DND-41 (cell line): ENCODE results near the gene CELF6.

Experiments
- ATAC-seq: fragments of 200-7000 bp; cut with Tn5 transposase; 3 replicates; pipeline ENCODE4 v1.9.1; 2021; ENCODE audit warnings: low read depth; ENCODE audit not compliant: insufficient read depth
- DNase-seq: peaks from one replicate; pipeline ENCODE4 v3.0.0-alpha.2; 2020
- H2AFZ ChIP-seq: 2 replicates; pipeline ENCODE4 v1.6.0; 2012; ENCODE audit warnings: low read depth, low read length
- H3K27ac ChIP-seq: 2 replicates; pipeline ENCODE4 v1.5.1; 2012; ENCODE audit warnings: low read length, inconsistent platforms
- H3K27me3 ChIP-seq: fragments of 200-600 bp; sonication (generic); 2 replicates; pipeline ENCODE4 v1.6.0; 2012; ENCODE audit warnings: low read length, mild to moderate bottlenecking, inconsistent platforms; ENCODE audit not compliant: insufficient read depth, poor library complexity
- H3K36me3 ChIP-seq: 2 replicates; pipeline ENCODE4 v1.5.1; 2012; ENCODE audit warnings: low read length, inconsistent platforms; ENCODE audit not compliant: insufficient read depth
- H3K4me1 ChIP-seq: 2 replicates; pipeline ENCODE4 v1.5.1; 2012; ENCODE audit warnings: mild to moderate bottlenecking, low read length; ENCODE audit not compliant: insufficient read depth
- H3K4me2 ChIP-seq: 2 replicates; pipeline ENCODE4 v1.6.0; 2012; ENCODE audit warnings: mild to moderate bottlenecking, moderate library complexity, low read length, inconsistent platforms; ENCODE audit not compliant: insufficient read depth
- H3K4me3 ChIP-seq, 2 experiments: fragments of 200-600 bp in 1 of 2; shearing (Covaris generic) in 1 of 2; 2 replicates each; pipeline ENCODE4 v1.5.1; 2012 to 2016; ENCODE audit warnings: inconsistent platforms in 2 of 2, low read length in 2 of 2, mild to moderate bottlenecking in 2 of 2, low read depth in 1 of 2, moderate library complexity in 1 of 2
- H3K79me2 ChIP-seq: 2 replicates; pipeline ENCODE4 v1.6.0; 2012; ENCODE audit warnings: low read length, inconsistent platforms; ENCODE audit not compliant: insufficient read depth
- H3K9ac ChIP-seq: 2 replicates; pipeline ENCODE4 v1.6.0; 2012; ENCODE audit warnings: low read depth, mild to moderate bottlenecking, inconsistent platforms, low read length, moderate library complexity
- H3K9me3 ChIP-seq: 2 replicates; pipeline ENCODE4 v1.5.1; 2012; ENCODE audit warnings: low read length, moderate library complexity, mild to moderate bottlenecking, inconsistent platforms; ENCODE audit not compliant: insufficient read depth, severe bottlenecking
- H4K20me1 ChIP-seq: 2 replicates; pipeline ENCODE4 v1.6.0; 2012; ENCODE audit warnings: low read length; ENCODE audit not compliant: insufficient read depth
- EZH2 ChIP-seq: IDR thresholded peaks from 3 replicates; pipeline ENCODE4 v1.6.1; 2012; ENCODE audit warnings: borderline replicate concordance, low read depth, mild to moderate bottlenecking, moderate library complexity, low read length, inconsistent platforms; ENCODE audit not compliant: severe bottlenecking
- TF ChIP-seq, protein P1 (sequence below): IDR thresholded peaks from 2 replicates; pipeline ENCODE4 v1.5.1; 2012; ENCODE audit warnings: borderline replicate concordance, low read length, moderate library complexity, mild to moderate bottlenecking; ENCODE audit not compliant: poor library complexity, severe bottlenecking; ENCODE audit errors: extremely low read depth

The CELF6 gene

GRCh38 chr15:72288796-72289596 is 31.0 kb downstream of the CELF6 start:
- H3K4me3 ChIP-seq = no peak overlapping the region
- no peaks in the 10 kb centered on the region for H3K4me1 ChIP-seq
- TF ChIP-seq EZH2 = no peak
- TF ChIP-seq, protein P1, sequence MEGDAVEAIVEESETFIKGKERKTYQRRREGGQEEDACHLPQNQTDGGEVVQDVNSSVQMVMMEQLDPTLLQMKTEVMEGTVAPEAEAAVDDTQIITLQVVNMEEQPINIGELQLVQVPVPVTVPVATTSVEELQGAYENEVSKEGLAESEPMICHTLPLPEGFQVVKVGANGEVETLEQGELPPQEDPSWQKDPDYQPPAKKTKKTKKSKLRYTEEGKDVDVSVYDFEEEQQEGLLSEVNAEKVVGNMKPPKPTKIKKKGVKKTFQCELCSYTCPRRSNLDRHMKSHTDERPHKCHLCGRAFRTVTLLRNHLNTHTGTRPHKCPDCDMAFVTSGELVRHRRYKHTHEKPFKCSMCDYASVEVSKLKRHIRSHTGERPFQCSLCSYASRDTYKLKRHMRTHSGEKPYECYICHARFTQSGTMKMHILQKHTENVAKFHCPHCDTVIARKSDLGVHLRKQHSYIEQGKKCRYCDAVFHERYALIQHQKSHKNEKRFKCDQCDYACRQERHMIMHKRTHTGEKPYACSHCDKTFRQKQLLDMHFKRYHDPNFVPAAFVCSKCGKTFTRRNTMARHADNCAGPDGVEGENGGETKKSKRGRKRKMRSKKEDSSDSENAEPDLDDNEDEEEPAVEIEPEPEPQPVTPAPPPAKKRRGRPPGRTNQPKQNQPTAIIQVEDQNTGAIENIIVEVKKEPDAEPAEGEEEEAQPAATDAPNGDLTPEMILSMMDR = no peak
- H4K20me1 ChIP-seq = no peaks in the 10 kb centered on the region
- H3K36me3 ChIP-seq = no peaks in the 10 kb centered on the region
- no peaks in the 10 kb centered on the region for H3K79me2 ChIP-seq
- no peaks in the 10 kb centered on the region for H3K9me3 ChIP-seq
- H3K9ac ChIP-seq = no peak overlapping the region
- no peak overlapping the region for H2AFZ ChIP-seq
- no peak overlapping the region for H3K4me2 ChIP-seq
- no peaks in the 10 kb centered on the region for H3K27me3 ChIP-seq
- H3K27ac ChIP-seq = no peak overlapping the region
- DNase-seq = no peak
- ATAC-seq = no peak

GRCh38 chr15:72285927-72286516 is 33.9 kb downstream of the CELF6 start:
- Histone ChIP-seq H3K4me1 (no peaks in the 10 kb centered on the region), H3K4me2 (no peak overlapping the region), H3K4me3 (no peak overlapping the region), H3K79me2 (no peaks in the 10 kb centered on the region), H3K36me3 (no peaks in the 10 kb centered on the region), H4K20me1 (no peaks in the 10 kb centered on the region), H3K9ac (no peak overlapping the region), H3K27ac (no peak overlapping the region), H3K27me3 (no peaks in the 10 kb centered on the region), H3K9me3 (no peaks in the 10 kb centered on the region), H2AFZ (no peak overlapping the region)
- TF ChIP-seq EZH2 = no peak
- TF ChIP-seq, protein P1 = peak; percentile 61
- DNase-seq = peak; percentile 30
- peak; percentile 73 for ATAC-seq

DNA sequence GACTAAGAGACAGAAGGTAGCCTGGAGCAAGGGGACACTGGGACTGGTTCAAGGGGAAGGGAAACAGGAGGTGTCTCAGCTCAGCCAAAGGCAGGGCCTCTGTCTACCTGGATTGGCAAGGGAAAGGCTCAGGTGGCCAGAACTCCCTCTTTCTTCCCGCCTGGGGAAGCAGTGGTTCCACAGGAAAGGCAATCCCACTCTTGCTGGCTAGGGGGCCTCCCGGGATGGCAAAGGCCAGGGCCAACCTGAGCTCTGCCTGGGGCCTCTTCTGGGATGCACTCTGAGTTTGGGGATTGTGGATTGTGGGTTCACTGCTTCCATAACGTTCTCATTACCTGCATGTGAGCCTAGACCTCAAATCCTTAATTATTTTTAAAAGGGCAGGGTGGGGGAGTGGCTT is 34.6 kb downstream of the CELF6 start:
- H3K27me3 ChIP-seq = no peaks in the 10 kb centered on the region
- no peak for DNase-seq
- no peak for ATAC-seq

More for the DNA sequence above, 34.6 kb downstream of the CELF6 start:
- Histone ChIP-seq H3K4me1 (no peaks in the 10 kb centered on the region), H3K9ac (no peak overlapping the region), H2AFZ (no peak overlapping the region), H3K79me2 (no peaks in the 10 kb centered on the region), H3K27ac (no peak overlapping the region), H3K4me3 (no peak overlapping the region), H3K36me3 (no peaks in the 10 kb centered on the region), H3K9me3 (no peaks in the 10 kb centered on the region), H4K20me1 (no peaks in the 10 kb centered on the region), H3K4me2 (no peak overlapping the region)
- TF ChIP-seq, protein P1 = no peak
- TF ChIP-seq EZH2 = no peak
